GM18505 (cell line): ENCODE results near the gene ZNF764.
A peak's percentile ranks its signal among the peaks of the same experiment; 100 is the strongest.

Experiments used
- ATAC-seq: cut with Tn5 transposase; IDR thresholded peaks from one replicate; pipeline ENCODE4 v1.9.1; 2021; ENCODE audit not compliant: unreplicated experiment
- POLR2A ChIP-seq: IDR thresholded peaks from 4 replicates; pipeline ENCODE4 v1.6.1; 2011; ENCODE audit warnings: borderline replicate concordance; ENCODE audit not compliant: insufficient read depth, insufficient read length; ENCODE audit errors: extremely low read depth

The ZNF764 gene

GRCh38 chr16:30567160-30567990 lies 9.2 kb upstream of the ZNF764 start:
- ATAC-seq, result no peak
- no peak for TF ChIP-seq POLR2A

GRCh38 chr16:30566531-30566930 lies 8.4 kb upstream of the ZNF764 start:
- no peak for TF ChIP-seq POLR2A

GRCh38 chr16:30565984-30566383 lies 7.8 kb upstream of the ZNF764 start:
- TF ChIP-seq POLR2A, result no peak
- ATAC-seq, result no peak

More at GRCh38 chr16:30566531-30566930, 8.4 kb upstream of the ZNF764 start:
- ATAC-seq, result no peak

- ATAC-seq, result no peak
- no peak for TF ChIP-seq POLR2A
Observed at GRCh38 chr16:30565526-30565925, 7.4 kb upstream of the ZNF764 start.

- no peak for TF ChIP-seq POLR2A
- no peak for ATAC-seq
Observed at GRCh38 chr16:30562021-30562420, 3.8 kb upstream of the ZNF764 start.

GRCh38 chr16:30561089-30561816 lies 3.1 kb upstream of the ZNF764 start:
- no peak for TF ChIP-seq POLR2A
- no peak for ATAC-seq

- TF ChIP-seq POLR2A, result no peak
- ATAC-seq, result no peak
Observed at GRCh38 chr16:30559690-30560089, 1.5 kb upstream of the ZNF764 start.

GRCh38 chr16:30558789-30559377 lies 709 bp upstream of the ZNF764 start:
- no peak for ATAC-seq

GRCh38 chr16:30557707-30557956 lies 542 bp downstream of the ZNF764 start:
- peak; percentile 2 for ATAC-seq
- no peak for TF ChIP-seq POLR2A

More at GRCh38 chr16:30558789-30559377, 709 bp upstream of the ZNF764 start:
- no peak for TF ChIP-seq POLR2A

- ATAC-seq, result no peak
- TF ChIP-seq POLR2A, result no peak
Observed at GRCh38 chr16:30556125-30556473, 2.1 kb downstream of the ZNF764 start.

- no peak for ATAC-seq
- no peak for TF ChIP-seq POLR2A
Observed at GRCh38 chr16:30555315-30556124, 2.7 kb downstream of the ZNF764 start.

- no peak for ATAC-seq
- no peak for TF ChIP-seq POLR2A
Observed at GRCh38 chr16:30554557-30555314, 3.4 kb downstream of the ZNF764 start.
